ENCODE results near the gene FOXG1.
A peak's percentile ranks its signal among the peaks of the same experiment; 100 is the strongest.

Gene FOXG1

DNA sequence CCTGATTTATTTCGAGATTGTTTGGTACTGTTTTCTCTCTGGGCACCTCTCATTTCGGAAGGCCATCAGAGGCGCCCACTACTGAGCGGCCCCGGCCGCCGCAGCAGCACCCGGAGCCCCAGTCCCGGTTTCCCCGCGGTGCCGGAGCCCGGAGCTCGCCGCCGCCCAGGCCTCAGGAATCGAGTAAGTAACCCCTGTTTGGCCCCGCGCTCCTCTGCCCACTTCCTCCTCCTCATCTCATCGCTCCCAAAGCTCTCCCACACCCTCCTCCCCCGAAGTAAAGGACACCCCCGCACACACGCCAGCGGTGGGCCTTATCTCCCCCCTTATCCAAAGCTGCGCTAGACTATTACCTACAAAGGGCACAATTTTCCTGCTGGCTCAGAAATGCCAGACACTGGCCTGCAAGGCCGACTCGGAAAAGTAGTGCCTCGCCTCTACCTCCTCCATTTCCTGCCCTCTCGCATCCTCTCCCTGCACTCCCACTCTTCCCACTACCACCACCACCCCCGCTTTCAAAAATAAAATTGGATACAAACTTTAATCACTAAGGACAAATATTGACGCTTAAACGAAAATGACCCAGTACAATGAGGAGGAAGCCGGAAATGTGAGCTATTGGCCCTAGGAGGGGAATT lies 637 bp upstream of the FOXG1 start:
- peaks cover 8 to 12% of the 10 kb centered on the region in 2 donors for H3K9me3 Mint-ChIP-seq
- DNase-seq = no peak
- H3K4me1 Mint-ChIP-seq = peaks cover 19 to 23% of the 10 kb centered on the region in 2 donors
- peaks cover 10 to 22% of the 10 kb centered on the region in 2 donors for H3K36me3 Mint-ChIP-seq
- H3K4me3 Mint-ChIP-seq = peak overlapping the region; percentile 81 to 82
- peaks cover 72 to 78% of the 10 kb centered on the region in 2 donors for H3K27me3 Mint-ChIP-seq
- H3K27ac Mint-ChIP-seq = peak overlapping the region; percentile 93
- ATAC-seq (replicated peaks) = no peak

DNA sequence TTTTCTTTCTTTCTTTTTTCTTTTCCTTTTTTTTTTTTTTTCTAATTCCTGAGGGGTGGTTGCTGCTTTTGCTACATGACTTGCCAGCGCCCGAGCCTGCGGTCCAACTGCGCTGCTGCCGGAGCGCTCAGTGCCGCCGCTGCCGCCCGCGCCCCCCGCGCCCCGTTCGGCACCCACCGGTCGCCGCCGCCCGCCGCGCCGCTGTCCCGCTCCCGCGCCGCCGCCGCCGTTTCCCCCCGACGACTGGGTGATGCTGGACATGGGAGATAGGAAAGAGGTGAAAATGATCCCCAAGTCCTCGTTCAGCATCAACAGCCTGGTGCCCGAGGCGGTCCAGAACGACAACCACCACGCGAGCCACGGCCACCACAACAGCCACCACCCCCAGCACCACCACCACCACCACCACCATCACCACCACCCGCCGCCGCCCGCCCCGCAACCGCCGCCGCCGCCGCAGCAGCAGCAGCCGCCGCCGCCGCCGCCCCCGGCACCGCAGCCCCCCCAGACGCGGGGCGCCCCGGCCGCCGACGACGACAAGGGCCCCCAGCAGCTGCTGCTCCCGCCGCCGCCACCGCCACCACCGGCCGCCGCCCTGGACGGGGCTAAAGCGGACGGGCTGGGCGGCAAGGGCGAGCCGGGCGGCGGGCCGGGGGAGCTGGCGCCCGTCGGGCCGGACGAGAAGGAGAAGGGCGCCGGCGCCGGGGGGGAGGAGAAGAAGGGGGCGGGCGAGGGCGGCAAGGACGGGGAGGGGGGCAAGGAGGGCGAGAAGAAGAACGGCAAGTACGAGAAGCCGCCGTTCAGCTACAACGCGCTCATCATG lies 654 bp downstream of the FOXG1 start:
- H3K4me3 Mint-ChIP-seq = peak overlapping the region; percentile 70 to 72
- peaks cover 8 to 12% of the 10 kb centered on the region in 2 donors for H3K9me3 Mint-ChIP-seq
- peak overlapping the region; percentile 92 for H3K27ac Mint-ChIP-seq
- ATAC-seq (replicated peaks) = no peak
- peaks cover 10 to 22% of the 10 kb centered on the region in 2 donors for H3K36me3 Mint-ChIP-seq
- H3K4me1 Mint-ChIP-seq = peaks cover 19 to 23% of the 10 kb centered on the region in 2 donors
- DNase-seq = no peak
- H3K27me3 Mint-ChIP-seq = peaks cover 63 to 72% of the 10 kb centered on the region in 2 donors

DNA sequence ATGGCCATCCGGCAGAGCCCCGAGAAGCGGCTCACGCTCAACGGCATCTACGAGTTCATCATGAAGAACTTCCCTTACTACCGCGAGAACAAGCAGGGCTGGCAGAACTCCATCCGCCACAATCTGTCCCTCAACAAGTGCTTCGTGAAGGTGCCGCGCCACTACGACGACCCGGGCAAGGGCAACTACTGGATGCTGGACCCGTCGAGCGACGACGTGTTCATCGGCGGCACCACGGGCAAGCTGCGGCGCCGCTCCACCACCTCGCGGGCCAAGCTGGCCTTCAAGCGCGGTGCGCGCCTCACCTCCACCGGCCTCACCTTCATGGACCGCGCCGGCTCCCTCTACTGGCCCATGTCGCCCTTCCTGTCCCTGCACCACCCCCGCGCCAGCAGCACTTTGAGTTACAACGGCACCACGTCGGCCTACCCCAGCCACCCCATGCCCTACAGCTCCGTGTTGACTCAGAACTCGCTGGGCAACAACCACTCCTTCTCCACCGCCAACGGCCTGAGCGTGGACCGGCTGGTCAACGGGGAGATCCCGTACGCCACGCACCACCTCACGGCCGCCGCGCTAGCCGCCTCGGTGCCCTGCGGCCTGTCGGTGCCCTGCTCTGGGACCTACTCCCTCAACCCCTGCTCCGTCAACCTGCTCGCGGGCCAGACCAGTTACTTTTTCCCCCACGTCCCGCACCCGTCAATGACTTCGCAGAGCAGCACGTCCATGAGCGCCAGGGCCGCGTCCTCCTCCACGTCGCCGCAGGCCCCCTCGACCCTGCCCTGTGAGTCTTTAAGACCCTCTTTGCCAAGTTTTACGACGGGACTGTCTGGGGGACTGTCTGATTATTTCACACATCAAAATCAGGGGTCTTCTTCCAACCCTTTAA lies 1.5 kb downstream of the FOXG1 start:
- Mint-ChIP-seq H3K4me3 (peak overlapping the region; percentile 65 to 72), H3K27me3 (peaks cover 64 to 72% of the 10 kb centered on the region in 2 donors), H3K9me3 (peaks cover 9 to 12% of the 10 kb centered on the region in 2 donors), H3K36me3 (peaks cover 10 to 22% of the 10 kb centered on the region in 2 donors), H3K4me1 (peaks cover 19 to 23% of the 10 kb centered on the region in 2 donors), H3K27ac (peak overlapping the region; percentile 92)
- no peak for ATAC-seq (replicated peaks)
- no peak for DNase-seq

DNA sequence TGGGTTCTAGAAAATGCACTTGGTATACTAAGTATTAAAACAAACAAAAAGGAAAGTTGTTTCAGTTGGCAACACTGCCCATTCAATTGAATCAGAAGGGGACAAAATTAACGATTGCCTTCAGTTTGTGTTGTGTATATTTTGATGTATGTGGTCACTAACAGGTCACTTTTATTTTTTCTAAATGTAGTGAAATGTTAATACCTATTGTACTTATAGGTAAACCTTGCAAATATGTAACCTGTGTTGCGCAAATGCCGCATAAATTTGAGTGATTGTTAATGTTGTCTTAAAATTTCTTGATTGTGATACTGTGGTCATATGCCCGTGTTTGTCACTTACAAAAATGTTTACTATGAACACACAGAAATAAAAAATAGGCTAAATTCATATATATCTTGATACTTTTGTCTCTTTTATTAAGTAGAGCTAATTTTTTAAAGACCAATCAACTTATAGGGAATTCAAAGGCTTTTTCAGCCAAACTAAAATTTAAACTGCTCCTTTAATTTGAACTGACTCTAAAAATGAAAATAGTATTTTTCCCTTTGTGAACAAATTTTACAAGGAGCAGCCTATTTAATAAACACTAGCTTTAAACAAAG lies 2.8 kb downstream of the FOXG1 start:
- no peak overlapping the region for H3K27ac Mint-ChIP-seq
- peaks cover 12% of the 10 kb centered on the region in 2 donors for H3K9me3 Mint-ChIP-seq
- H3K36me3 Mint-ChIP-seq = peaks cover 10 to 20% of the 10 kb centered on the region in 2 donors
- H3K27me3 Mint-ChIP-seq = peaks cover 68 to 75% of the 10 kb centered on the region in 2 donors
- peaks cover 16 to 23% of the 10 kb centered on the region in 2 donors for H3K4me1 Mint-ChIP-seq
- H3K4me3 Mint-ChIP-seq = no peak overlapping the region
- DNase-seq (no peak), ATAC-seq (replicated peaks) (no peak)

DNA sequence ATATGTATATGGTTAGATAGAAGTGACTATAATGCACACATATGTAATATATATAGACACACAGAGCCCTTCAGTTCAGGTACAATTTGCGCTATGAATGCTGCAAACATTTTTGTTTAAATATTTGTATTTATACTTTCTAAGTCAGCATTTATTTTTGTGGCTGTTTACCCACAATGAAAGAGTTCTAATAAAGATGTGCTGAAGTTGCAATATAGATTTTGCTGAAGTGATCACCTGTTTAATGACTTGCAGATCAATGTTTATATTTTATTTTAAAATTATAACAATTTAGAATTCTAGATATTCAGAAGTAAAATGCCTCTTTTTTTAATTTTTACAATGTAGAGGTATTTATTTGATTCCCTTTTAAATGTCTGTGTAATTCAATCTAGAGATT lies 3.5 kb downstream of the FOXG1 start:
- Mint-ChIP-seq H3K9me3 (peaks cover 12% of the 10 kb centered on the region in 2 donors), H3K4me1 (peaks cover 18 to 22% of the 10 kb centered on the region in 2 donors), H3K36me3 (peaks cover 10 to 23% of the 10 kb centered on the region in 2 donors), H3K27me3 (peaks cover 66 to 75% of the 10 kb centered on the region in 2 donors), H3K4me3 (no peak overlapping the region), H3K27ac (no peak overlapping the region)
- DNase-seq (no peak), ATAC-seq (replicated peaks) (no peak)

DNA sequence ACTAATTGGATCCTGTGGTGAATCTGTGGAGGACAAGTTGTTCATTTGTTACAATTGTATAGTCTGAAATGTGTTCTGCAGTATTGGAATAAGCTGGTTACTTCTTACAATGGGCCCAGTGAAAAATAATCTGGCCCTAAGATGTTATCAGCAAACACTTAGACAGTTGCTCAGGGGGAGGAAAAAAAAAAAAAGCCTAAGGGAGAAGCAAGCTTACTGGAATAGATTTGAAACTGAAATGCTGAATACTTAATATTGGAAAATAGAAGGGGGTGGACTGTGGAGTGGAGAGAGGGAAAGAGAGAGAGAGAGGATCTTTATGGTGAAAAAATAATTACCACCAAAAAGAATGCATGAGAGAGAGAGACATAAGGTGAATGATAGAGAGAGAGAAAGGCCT lies 4.0 kb downstream of the FOXG1 start:
- Mint-ChIP-seq H3K4me1 (peaks cover 14 to 17% of the 10 kb centered on the region in 2 donors), H3K9me3 (peaks cover 12% of the 10 kb centered on the region in 2 donors), H3K36me3 (peaks cover 10 to 19% of the 10 kb centered on the region in 2 donors), H3K27me3 (peaks cover 66 to 75% of the 10 kb centered on the region in 2 donors), H3K4me3 (no peak overlapping the region), H3K27ac (no peak overlapping the region)
- DNase-seq = no peak
- no peak for ATAC-seq (replicated peaks)

GRCh38 chr14:28771168-28771567 lies 4.6 kb downstream of the FOXG1 start:
- Mint-ChIP-seq H3K27me3 (peaks cover 65 to 73% of the 10 kb centered on the region in 2 donors), H3K36me3 (peaks cover 8 to 16% of the 10 kb centered on the region in 2 donors), H3K4me3 (no peak overlapping the region), H3K4me1 (peaks cover 11 to 12% of the 10 kb centered on the region in 2 donors), H3K27ac (no peak overlapping the region), H3K9me3 (peaks cover 10% of the 10 kb centered on the region in 2 donors)
- ATAC-seq (replicated peaks) (no peak), DNase-seq (no peak)

DNA sequence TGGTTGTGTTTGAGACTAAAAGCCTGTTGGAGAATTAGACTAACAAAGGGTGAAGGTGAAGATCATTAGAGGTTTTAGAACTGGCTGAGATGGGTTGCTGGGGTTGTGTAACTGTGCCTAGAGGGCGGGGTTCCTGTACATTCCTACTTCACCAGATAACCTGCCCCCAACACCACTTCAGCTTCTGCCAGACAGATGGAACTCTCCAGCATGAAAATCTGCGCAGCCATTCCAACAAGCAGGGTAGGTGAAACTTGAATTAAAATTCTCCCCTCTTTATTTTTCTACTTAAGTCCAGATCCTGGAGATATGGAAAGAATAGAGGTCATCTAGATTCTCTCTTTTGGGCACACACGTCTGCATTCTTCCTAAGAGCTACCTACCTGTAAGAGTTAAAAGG lies 6.0 kb downstream of the FOXG1 start:
- Mint-ChIP-seq H3K27me3 (peaks cover 59 to 65% of the 10 kb centered on the region in 2 donors), H3K36me3 (peaks cover 7 to 15% of the 10 kb centered on the region in 2 donors), H3K9me3 (peaks cover 8 to 10% of the 10 kb centered on the region in 2 donors), H3K27ac (no peak overlapping the region), H3K4me3 (no peak overlapping the region), H3K4me1 (peaks cover 9 to 10% of the 10 kb centered on the region in 2 donors)
- no peak for DNase-seq
- ATAC-seq (replicated peaks) = no peak

- no peak overlapping the region for H3K4me3 Mint-ChIP-seq
- no peak for DNase-seq
- H3K36me3 Mint-ChIP-seq = peaks cover 3 to 11% of the 10 kb centered on the region in 2 donors
- peaks cover 4 to 7% of the 10 kb centered on the region in 2 donors for H3K9me3 Mint-ChIP-seq
- no peak overlapping the region for H3K27ac Mint-ChIP-seq
- no peak for ATAC-seq (replicated peaks)
- H3K4me1 Mint-ChIP-seq = peaks cover 5 to 6% of the 10 kb centered on the region in 2 donors
- H3K27me3 Mint-ChIP-seq = peaks cover 59 to 65% of the 10 kb centered on the region in 2 donors
These were observed 6.6 kb downstream of the FOXG1 start for GRCh38 chr14:28773176-28773575.

GRCh38 chr14:28773861-28774691 lies 7.5 kb downstream of the FOXG1 start:
- peaks cover 59 to 63% of the 10 kb centered on the region in 2 donors for H3K27me3 Mint-ChIP-seq

GRCh38 chr14:28774764-28775735 lies 8.5 kb downstream of the FOXG1 start:
- Mint-ChIP-seq H3K27me3 (peaks cover 65 to 66% of the 10 kb centered on the region in 2 donors), H3K4me1 (peaks cover 0 to 3% of the 10 kb centered on the region in 2 donors), H3K27ac (peak overlapping the region; percentile 88), H3K36me3 (peaks cover 0 to 4% of the 10 kb centered on the region in 2 donors), H3K9me3 (peaks cover 0 to 4% of the 10 kb centered on the region in 2 donors), H3K4me3 (no peak overlapping the region)
- ATAC-seq (replicated peaks) (no peak), DNase-seq (no peak)

More at GRCh38 chr14:28773861-28774691, 7.5 kb downstream of the FOXG1 start:
- H3K27ac Mint-ChIP-seq = peak overlapping the region; percentile 88
- ATAC-seq (replicated peaks) (no peak), DNase-seq (no peak)
- peaks cover 0 to 3% of the 10 kb centered on the region in 2 donors for H3K4me1 Mint-ChIP-seq
- H3K4me3 Mint-ChIP-seq = no peak overlapping the region
- peaks cover 0 to 4% of the 10 kb centered on the region in 2 donors for H3K36me3 Mint-ChIP-seq
- peaks cover 0 to 4% of the 10 kb centered on the region in 2 donors for H3K9me3 Mint-ChIP-seq

Data from stimulated activated naive B cell treated with anti-CD40 and anti-IgM and Interleukin-4, amounts not matched to agents 10 μg/mL and 1 μg/mL and 100 μg/mL, for 72 hours (primary cell).